ENCODE data around the gene ATP1B4. TPM values are rescaled to one million over a fixed set of nuclear protein-coding genes. Genes with fewer than 3 reads are reported as not detected.

Gene ATP1B4
- polyA plus RNA-seq, 3 donors: 0.01 TPM; not detected in 2

GRCh38 chrX:120401301-120401700, 39.4 kb downstream of the ATP1B4 start:
- Histone ChIP-seq H3K9ac (ENCODE audit: insufficient read depth, low read length, poor library complexity, severe bottlenecking) (no peak overlapping the region), H2AFZ (ENCODE audit: insufficient read depth, low read depth, low read length, poor library complexity, severe bottlenecking) (no peak overlapping the region), H3K36me3 (replicated peaks in 1 of 2; ENCODE audit: control insufficient read depth in 1 of 2, insufficient read depth in 2 of 2, low read length in 2 of 2) (no peaks in the 10 kb centered on the region), H3K27ac (ENCODE audit: low read depth in 1 of 2, low read length in 2 of 2) (no peak overlapping the region), H3K9me3 (replicated peaks in 1 of 2; ENCODE audit: control insufficient read depth in 1 of 2, insufficient read depth in 1 of 2, low read length in 2 of 2) (no peaks in the 10 kb centered on the region), H4K20me1 (ENCODE audit: insufficient read depth, low read length) (no peaks in the 10 kb centered on the region), H3K79me2 (ENCODE audit: insufficient read depth, low read length) (no peaks in the 10 kb centered on the region), H3K4me2 (replicated peaks; ENCODE audit: extremely low read depth, low read length, poor library complexity, severe bottlenecking) (no peak overlapping the region), H3K4me3 (replicated peaks in 1 of 3; ENCODE audit: low read depth in 2 of 3, low read length in 3 of 3) (no peak overlapping the region), H3K4me1 (ENCODE audit: control insufficient read depth in 1 of 2, insufficient read depth in 2 of 2, low read length in 2 of 2) (no peaks in the 10 kb centered on the region), H3K27me3 (ENCODE audit: control insufficient read depth in 2 of 2, insufficient read depth in 2 of 2, low read length in 2 of 2) (peaks cover 0 to 2% of the 10 kb centered on the region in 2 donors)
- intact Hi-C loops (cut with micrococcal nuclease): no loop called here
- no peak overlapping the region for H3K4me3 Mint-ChIP-seq
- no peak for TF ChIP-seq CTCF (IDR thresholded peaks at IDR 0.05)
- H3K36me3 Mint-ChIP-seq: no peaks in the 10 kb centered on the region
- no peak overlapping the region for H3K27ac Mint-ChIP-seq
- peaks cover 0 to 6% (median 2%) of the 10 kb centered on the region in 7 donors for H3K9me3 Mint-ChIP-seq
- H3K4me1 Mint-ChIP-seq: no peaks in the 10 kb centered on the region
- H3K27me3 Mint-ChIP-seq (ENCODE audit: low read depth in 3 of 3): peaks cover 0 to 4% (median 1%) of the 10 kb centered on the region in 3 donors
- no peak for DNase-seq

GRCh38 chrX:120402369-120402768, 40.5 kb downstream of the ATP1B4 start:
- Histone ChIP-seq H3K27me3 (ENCODE audit: control insufficient read depth in 2 of 2, insufficient read depth in 2 of 2, low read length in 2 of 2) (peaks cover 0 to 2% of the 10 kb centered on the region in 2 donors), H3K4me3 (replicated peaks in 1 of 3; ENCODE audit: low read depth in 2 of 3, low read length in 3 of 3) (no peak overlapping the region), H3K9me3 (replicated peaks in 1 of 2; ENCODE audit: control insufficient read depth in 1 of 2, insufficient read depth in 1 of 2, low read length in 2 of 2) (no peaks in the 10 kb centered on the region), H2AFZ (ENCODE audit: insufficient read depth, low read depth, low read length, poor library complexity, severe bottlenecking) (no peak overlapping the region), H3K36me3 (replicated peaks in 1 of 2; ENCODE audit: control insufficient read depth in 1 of 2, insufficient read depth in 2 of 2, low read length in 2 of 2) (no peaks in the 10 kb centered on the region), H3K4me2 (replicated peaks; ENCODE audit: extremely low read depth, low read length, poor library complexity, severe bottlenecking) (no peak overlapping the region), H4K20me1 (ENCODE audit: insufficient read depth, low read length) (no peaks in the 10 kb centered on the region), H3K4me1 (ENCODE audit: control insufficient read depth in 1 of 2, insufficient read depth in 2 of 2, low read length in 2 of 2) (no peaks in the 10 kb centered on the region), H3K79me2 (ENCODE audit: insufficient read depth, low read length) (no peaks in the 10 kb centered on the region), H3K9ac (ENCODE audit: insufficient read depth, low read length, poor library complexity, severe bottlenecking) (no peak overlapping the region), H3K27ac (ENCODE audit: low read depth in 1 of 2, low read length in 2 of 2) (no peak overlapping the region)
- Mint-ChIP-seq H3K36me3 (no peaks in the 10 kb centered on the region), H3K27ac (no peak overlapping the region), H3K4me3 (no peak overlapping the region), H3K27me3 (ENCODE audit: low read depth in 3 of 3) (peaks cover 0 to 2% (median 1%) of the 10 kb centered on the region in 3 donors), H3K9me3 (peaks cover 0 to 10% (median 4%) of the 10 kb centered on the region in 7 donors), H3K4me1 (no peaks in the 10 kb centered on the region)
- TF ChIP-seq CTCF (IDR thresholded peaks at IDR 0.05): no peak
- WGBS (ENCODE audit: insufficient coverage): no CpG with 5 or more reads among the region's 2 CpGs
- intact Hi-C loops (cut with micrococcal nuclease): no loop called here
- no peak for DNase-seq
